CD4-positive, alpha-beta T cell treated with Interleukin-17A for 1 hour (primary cell): Measurements from ENCODE around the gene KCNIP4.

ENCODE experiments used
- DNase-seq: peaks from one replicate; pipeline ENCODE4 v3.0.0-alpha.2; 2020

Gene KCNIP4

GRCh38 chr4:21554500-21554899 is 394.1 kb downstream of the KCNIP4 start:
- no peak for DNase-seq

GRCh38 chr4:21554066-21554465 is 394.5 kb downstream of the KCNIP4 start:
- DNase-seq = no peak

GRCh38 chr4:21552455-21552854 is 396.1 kb downstream of the KCNIP4 start:
- DNase-seq = no peak

- no peak for DNase-seq
These were observed 403.6 kb downstream of the KCNIP4 start for GRCh38 chr4:21544955-21545354.

- DNase-seq = no peak
These were observed 404.2 kb downstream of the KCNIP4 start for GRCh38 chr4:21544415-21544814.

GRCh38 chr4:21543514-21543913 is 405.1 kb downstream of the KCNIP4 start:
- no peak for DNase-seq

GRCh38 chr4:21535898-21536297 is 412.7 kb downstream of the KCNIP4 start:
- DNase-seq = no peak

- no peak for DNase-seq
These were observed 417.5 kb downstream of the KCNIP4 start for GRCh38 chr4:21531048-21531447.

- no peak for DNase-seq
These were observed 419.4 kb downstream of the KCNIP4 start for GRCh38 chr4:21529214-21529613.

GRCh38 chr4:21522296-21522695 is 426.3 kb downstream of the KCNIP4 start:
- no peak for DNase-seq

- DNase-seq = no peak
These were observed 431.3 kb downstream of the KCNIP4 start for GRCh38 chr4:21517126-21517859.

- DNase-seq = no peak
These were observed 434.4 kb downstream of the KCNIP4 start for GRCh38 chr4:21514022-21514694.

- no peak for DNase-seq
These were observed 436.2 kb downstream of the KCNIP4 start for GRCh38 chr4:21512353-21512752.

- no peak for DNase-seq
These were observed 441.1 kb downstream of the KCNIP4 start for GRCh38 chr4:21507439-21507838.

GRCh38 chr4:21490682-21491081 is 457.9 kb downstream of the KCNIP4 start:
- DNase-seq = no peak

GRCh38 chr4:21476757-21477156 is 471.8 kb downstream of the KCNIP4 start:
- no peak for DNase-seq

GRCh38 chr4:21474195-21474594 is 474.4 kb downstream of the KCNIP4 start:
- DNase-seq = no peak

- no peak for DNase-seq
These were observed 478.0 kb downstream of the KCNIP4 start for GRCh38 chr4:21470535-21470934.

- DNase-seq = no peak
These were observed 478.9 kb downstream of the KCNIP4 start for GRCh38 chr4:21469438-21470300.

GRCh38 chr4:21467551-21467950 is 481.0 kb downstream of the KCNIP4 start:
- DNase-seq = no peak

- no peak for DNase-seq
These were observed 491.3 kb downstream of the KCNIP4 start for GRCh38 chr4:21457086-21457840.

- no peak for DNase-seq
These were observed 493.7 kb downstream of the KCNIP4 start for GRCh38 chr4:21454831-21455230.

- DNase-seq = no peak
These were observed 494.4 kb downstream of the KCNIP4 start for GRCh38 chr4:21454201-21454600.
